Osteoblast (primary cell): ENCODE results near the gene PLVAP. TPM values are rescaled to one million over a fixed set of nuclear protein-coding genes. Genes with fewer than 3 reads are reported as not detected.

Experiments
- DNase-seq: peaks from one replicate; pipeline ENCODE4 v3.0.0; 2011; ENCODE audit warnings: low spot score, mixed read lengths; ENCODE audit not compliant: insufficient read length; ENCODE audit errors: missing footprints
- H2AFZ ChIP-seq: 2 replicates; pipeline ENCODE4 v1.6.0; 2011; ENCODE audit warnings: mild to moderate bottlenecking, low read length
- H3K27ac ChIP-seq: 2 replicates; pipeline ENCODE4 v1.5.1; 2011; ENCODE audit warnings: mild to moderate bottlenecking, low read depth, low read length, moderate library complexity
- H3K27me3 ChIP-seq: 2 replicates; pipeline ENCODE4 v1.6.0; 2012; ENCODE audit warnings: mild to moderate bottlenecking, control low read depth, inconsistent platforms, low read length, moderate library complexity; ENCODE audit not compliant: insufficient read depth
- H3K36me3 ChIP-seq: 2 replicates; pipeline ENCODE4 v1.5.1; 2011; ENCODE audit warnings: mild to moderate bottlenecking, low read length, control low read depth, moderate library complexity; ENCODE audit not compliant: insufficient read depth
- H3K4me1 ChIP-seq: 2 replicates; pipeline ENCODE4 v1.5.1; 2011; ENCODE audit warnings: mild to moderate bottlenecking, low read length, control low read depth, moderate library complexity; ENCODE audit not compliant: insufficient read depth
- H3K4me2 ChIP-seq: 2 replicates; pipeline ENCODE4 v1.6.0; 2011; ENCODE audit warnings: mild to moderate bottlenecking, low read length; ENCODE audit not compliant: insufficient read depth
- H3K4me3 ChIP-seq: fragments of 200-600 bp; sonication (generic); 3 replicates; pipeline ENCODE4 v1.5.1; 2012; ENCODE audit warnings: mild to moderate bottlenecking, low read length, inconsistent platforms; ENCODE audit not compliant: insufficient read depth
- H3K79me2 ChIP-seq: 2 replicates; pipeline ENCODE4 v1.6.0; 2012; ENCODE audit warnings: mild to moderate bottlenecking, low read length, control low read depth, inconsistent platforms; ENCODE audit not compliant: insufficient read depth
- H3K9me3 ChIP-seq: 2 replicates; pipeline ENCODE4 v1.5.1; 2011; ENCODE audit warnings: low read depth, low read length, control low read depth
- H4K20me1 ChIP-seq: 2 replicates; pipeline ENCODE4 v1.6.0; 2012; ENCODE audit warnings: mild to moderate bottlenecking, low read length, control low read depth; ENCODE audit not compliant: insufficient read depth
- total RNA-seq: library from RNA; depleted of rRNA; stranded (reverse); fragments of >200 nt; gene quantifications from 2 replicates; pipeline ENCODE4 v1.2.3, GENCODE V29; 2012
- TF ChIP-seq, protein P1 (sequence below): IDR thresholded peaks from 2 replicates; pipeline ENCODE4 v1.5.1; 2011; ENCODE audit warnings: mild to moderate bottlenecking, low read depth, low read length, moderate library complexity; ENCODE audit errors: extremely low read depth

PLVAP gene
- total RNA-seq, 1 donor, result not detected

- Histone ChIP-seq H3K27me3 (no peaks in the 10 kb centered on the region), H3K36me3 (no peaks in the 10 kb centered on the region)
These were observed 71.4 kb downstream of the PLVAP start, which contains the start of gene MRPL34 for GRCh38 chr19:17305517-17306284. Gene MRPL34 (plus strand): TSS chr19:17305872. CDS start chr19:17305893, 21 bp downstream.

GRCh38 chr19:17305216-17305516, 72.0 kb downstream of the PLVAP start:
- no peak for DNase-seq
- Histone ChIP-seq H3K79me2 (peaks cover 21% of the 10 kb centered on the region), H4K20me1 (peaks cover 2% of the 10 kb centered on the region), H3K27me3 (no peaks in the 10 kb centered on the region), H3K4me1 (peaks cover 35% of the 10 kb centered on the region), H3K27ac (no peak overlapping the region), H2AFZ (peak overlapping the region; percentile 99), H3K36me3 (no peaks in the 10 kb centered on the region), H3K4me2 (peak overlapping the region; percentile 88), H3K9me3 (no peaks in the 10 kb centered on the region), H3K4me3 (peak overlapping the region; percentile 99)
- TF ChIP-seq, protein P1, sequence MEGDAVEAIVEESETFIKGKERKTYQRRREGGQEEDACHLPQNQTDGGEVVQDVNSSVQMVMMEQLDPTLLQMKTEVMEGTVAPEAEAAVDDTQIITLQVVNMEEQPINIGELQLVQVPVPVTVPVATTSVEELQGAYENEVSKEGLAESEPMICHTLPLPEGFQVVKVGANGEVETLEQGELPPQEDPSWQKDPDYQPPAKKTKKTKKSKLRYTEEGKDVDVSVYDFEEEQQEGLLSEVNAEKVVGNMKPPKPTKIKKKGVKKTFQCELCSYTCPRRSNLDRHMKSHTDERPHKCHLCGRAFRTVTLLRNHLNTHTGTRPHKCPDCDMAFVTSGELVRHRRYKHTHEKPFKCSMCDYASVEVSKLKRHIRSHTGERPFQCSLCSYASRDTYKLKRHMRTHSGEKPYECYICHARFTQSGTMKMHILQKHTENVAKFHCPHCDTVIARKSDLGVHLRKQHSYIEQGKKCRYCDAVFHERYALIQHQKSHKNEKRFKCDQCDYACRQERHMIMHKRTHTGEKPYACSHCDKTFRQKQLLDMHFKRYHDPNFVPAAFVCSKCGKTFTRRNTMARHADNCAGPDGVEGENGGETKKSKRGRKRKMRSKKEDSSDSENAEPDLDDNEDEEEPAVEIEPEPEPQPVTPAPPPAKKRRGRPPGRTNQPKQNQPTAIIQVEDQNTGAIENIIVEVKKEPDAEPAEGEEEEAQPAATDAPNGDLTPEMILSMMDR, result no peak

More at GRCh38 chr19:17305517-17306284, 71.4 kb downstream of the PLVAP start, which contains the start of gene MRPL34:
- TF ChIP-seq, protein P1, result peak; percentile 70
- peak; percentile 98 for DNase-seq
- H4K20me1 ChIP-seq, result peaks cover 7% of the 10 kb centered on the region
- no peaks in the 10 kb centered on the region for H3K9me3 ChIP-seq
- peak within 1 kb of the TSS; percentile 68 for H3K27ac ChIP-seq
- peak within 1 kb of the TSS; percentile 88 for H3K4me2 ChIP-seq
- peak within 1 kb of the TSS; percentile 99 for H3K4me3 ChIP-seq
- H3K4me1 ChIP-seq, result peaks cover 41% of the 10 kb centered on the region
- peak within 1 kb of the TSS; percentile 99 for H2AFZ ChIP-seq
- peaks cover 27% of the 10 kb centered on the region for H3K79me2 ChIP-seq

DNA sequence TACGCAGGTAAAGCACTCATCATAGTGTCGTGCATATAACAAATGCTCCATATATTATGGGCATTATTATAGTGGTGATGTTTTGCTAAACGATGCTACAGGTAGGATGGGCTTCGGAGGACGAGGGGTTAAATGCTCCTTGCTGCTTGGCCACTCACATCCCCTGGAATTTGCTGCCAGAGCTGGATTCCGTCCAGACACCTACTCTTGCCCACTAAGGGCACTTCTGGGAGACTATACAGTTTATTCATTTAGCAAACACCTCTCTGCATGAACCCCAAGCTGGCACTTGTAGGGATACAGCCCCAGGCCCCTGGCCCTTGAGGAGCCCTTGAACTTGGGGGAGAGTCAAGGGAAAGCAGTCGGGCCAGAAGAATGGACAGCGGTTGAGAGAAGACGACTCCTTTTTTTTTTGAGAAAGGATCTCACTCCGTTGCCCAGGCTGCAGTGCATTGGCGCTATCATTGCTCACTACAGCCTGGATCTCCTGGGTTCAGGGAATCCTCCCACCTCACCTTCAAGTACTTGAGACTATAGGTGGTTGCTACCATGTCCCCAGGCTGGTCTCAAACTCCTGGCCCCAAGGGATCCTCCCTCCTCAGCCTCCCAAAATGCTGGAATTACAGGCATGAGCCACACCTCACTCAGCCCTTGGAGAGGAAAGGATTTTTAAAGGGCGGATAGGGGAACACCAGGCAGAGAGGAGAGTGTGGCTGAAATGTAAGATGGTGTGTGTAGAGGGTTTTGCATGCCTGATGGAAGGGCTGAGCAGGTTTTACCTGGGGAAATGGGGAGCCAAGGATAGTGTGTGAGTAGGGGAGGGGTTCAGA, 72.5 kb downstream of the PLVAP start:
- Histone ChIP-seq H3K79me2 (peaks cover 16% of the 10 kb centered on the region), H3K27me3 (no peaks in the 10 kb centered on the region), H3K9me3 (no peaks in the 10 kb centered on the region), H2AFZ (no peak overlapping the region), H3K4me2 (peak overlapping the region; percentile 88), H3K27ac (no peak overlapping the region), H3K36me3 (no peaks in the 10 kb centered on the region), H3K4me3 (peak overlapping the region; percentile 99), H3K4me1 (peaks cover 31% of the 10 kb centered on the region), H4K20me1 (no peaks in the 10 kb centered on the region)
- peak; percentile 21 for DNase-seq
- TF ChIP-seq, protein P1, result no peak

DNA sequence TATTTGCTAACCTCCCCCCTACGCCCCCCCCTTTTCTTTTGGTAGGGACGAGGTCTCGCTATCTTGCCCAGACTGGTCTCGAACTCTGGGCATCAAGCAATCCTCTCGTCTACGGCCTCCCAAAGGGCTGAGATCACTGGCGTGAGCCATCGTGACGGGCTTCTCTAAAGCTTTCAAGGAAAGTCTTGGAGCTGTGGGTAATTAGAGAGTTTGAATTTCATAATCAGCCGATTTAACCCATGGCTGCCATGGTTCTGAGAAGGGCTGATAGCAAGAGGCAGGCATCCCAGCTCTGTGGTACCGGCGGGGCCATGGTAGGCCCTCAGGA, 73.2 kb downstream of the PLVAP start:
- Histone ChIP-seq H3K27me3 (no peaks in the 10 kb centered on the region), H3K4me3 (peak overlapping the region; percentile 83), H3K79me2 (peaks cover 13% of the 10 kb centered on the region), H2AFZ (peak overlapping the region; percentile 92), H3K4me1 (peaks cover 31% of the 10 kb centered on the region), H3K27ac (peak overlapping the region; percentile 45), H3K4me2 (peak overlapping the region; percentile 83), H3K9me3 (no peaks in the 10 kb centered on the region), H4K20me1 (no peaks in the 10 kb centered on the region), H3K36me3 (no peaks in the 10 kb centered on the region)
- TF ChIP-seq, protein P1, result no peak
- DNase-seq, result no peak
